GM12872 (cell line): ENCODE data around the gene TRIM26.

ENCODE experiments used
- TF ChIP-seq, protein P1 (sequence below): IDR thresholded peaks from 3 replicates; pipeline ENCODE4 v1.5.1; 2011; ENCODE audit warnings: low read depth, mild to moderate bottlenecking, low read length, moderate library complexity; ENCODE audit not compliant: insufficient read depth

TRIM26 gene

DNA sequence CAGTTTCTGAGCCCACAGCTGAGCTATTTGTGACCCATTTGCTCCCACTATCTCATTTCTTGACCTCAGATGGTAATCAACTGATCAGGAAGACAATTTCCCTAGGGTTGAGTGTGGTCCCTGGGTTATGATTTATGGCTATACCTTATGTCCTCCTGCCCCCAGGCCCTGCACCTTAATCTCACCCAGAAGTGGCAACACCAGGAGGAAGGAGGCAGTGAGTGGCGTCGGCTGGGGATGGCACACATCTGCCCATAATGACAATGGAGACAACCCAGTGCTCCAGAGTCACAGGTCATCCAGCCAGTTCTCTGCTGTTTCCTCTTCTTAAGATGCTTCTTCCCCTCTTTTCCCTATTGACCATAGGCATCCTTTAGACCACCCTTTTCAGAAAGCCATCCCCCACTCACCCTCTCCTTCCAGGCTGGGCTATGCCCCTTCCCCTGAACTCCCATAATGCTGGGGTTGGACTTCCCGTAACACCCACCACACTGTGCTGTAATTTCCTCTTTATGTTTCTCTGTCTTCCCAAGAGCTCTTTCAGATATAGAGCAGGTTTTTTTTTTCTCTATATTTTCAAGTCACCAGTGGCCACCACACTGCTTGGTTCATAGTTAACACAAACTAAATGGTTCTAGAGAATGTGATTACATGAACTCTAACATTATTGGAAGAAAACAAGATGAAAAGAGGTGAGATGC is 60.1 kb downstream of the TRIM26 start:
- TF ChIP-seq, protein P1, sequence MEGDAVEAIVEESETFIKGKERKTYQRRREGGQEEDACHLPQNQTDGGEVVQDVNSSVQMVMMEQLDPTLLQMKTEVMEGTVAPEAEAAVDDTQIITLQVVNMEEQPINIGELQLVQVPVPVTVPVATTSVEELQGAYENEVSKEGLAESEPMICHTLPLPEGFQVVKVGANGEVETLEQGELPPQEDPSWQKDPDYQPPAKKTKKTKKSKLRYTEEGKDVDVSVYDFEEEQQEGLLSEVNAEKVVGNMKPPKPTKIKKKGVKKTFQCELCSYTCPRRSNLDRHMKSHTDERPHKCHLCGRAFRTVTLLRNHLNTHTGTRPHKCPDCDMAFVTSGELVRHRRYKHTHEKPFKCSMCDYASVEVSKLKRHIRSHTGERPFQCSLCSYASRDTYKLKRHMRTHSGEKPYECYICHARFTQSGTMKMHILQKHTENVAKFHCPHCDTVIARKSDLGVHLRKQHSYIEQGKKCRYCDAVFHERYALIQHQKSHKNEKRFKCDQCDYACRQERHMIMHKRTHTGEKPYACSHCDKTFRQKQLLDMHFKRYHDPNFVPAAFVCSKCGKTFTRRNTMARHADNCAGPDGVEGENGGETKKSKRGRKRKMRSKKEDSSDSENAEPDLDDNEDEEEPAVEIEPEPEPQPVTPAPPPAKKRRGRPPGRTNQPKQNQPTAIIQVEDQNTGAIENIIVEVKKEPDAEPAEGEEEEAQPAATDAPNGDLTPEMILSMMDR, result no peak

DNA sequence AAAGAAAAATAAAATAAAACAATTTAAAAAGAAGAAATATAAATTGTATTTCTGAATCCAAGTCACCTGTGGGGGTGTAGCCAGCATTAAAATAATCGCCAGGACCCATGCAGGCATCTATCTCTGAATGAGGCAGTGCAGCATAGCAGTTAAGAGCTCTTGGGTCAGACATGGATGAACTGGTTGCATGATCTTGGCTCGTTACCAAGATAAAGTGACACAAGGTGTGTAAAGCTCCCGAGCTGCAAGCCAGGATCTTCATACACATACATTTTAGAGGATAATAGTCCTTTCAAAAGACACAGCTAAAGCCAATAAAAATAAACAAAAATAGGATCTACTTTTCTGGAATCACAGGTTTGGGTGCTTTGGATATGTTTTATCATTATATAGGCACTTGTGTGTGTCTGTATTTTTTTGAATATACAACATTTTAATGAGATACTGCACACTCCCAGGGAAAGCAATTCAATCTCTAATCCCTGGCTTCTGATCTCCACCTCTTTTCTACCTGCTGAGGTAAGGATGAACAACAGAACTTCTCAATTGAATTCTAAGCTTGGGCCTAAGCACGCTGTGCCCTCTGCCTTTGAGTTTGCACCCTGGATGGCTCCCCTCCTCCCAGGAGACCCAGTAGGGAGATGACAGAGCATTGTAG is 61.1 kb downstream of the TRIM26 start:
- TF ChIP-seq, protein P1, result no peak

GRCh38 chr6:30151580-30151979 is 61.6 kb downstream of the TRIM26 start:
- TF ChIP-seq, protein P1, result no peak

DNA sequence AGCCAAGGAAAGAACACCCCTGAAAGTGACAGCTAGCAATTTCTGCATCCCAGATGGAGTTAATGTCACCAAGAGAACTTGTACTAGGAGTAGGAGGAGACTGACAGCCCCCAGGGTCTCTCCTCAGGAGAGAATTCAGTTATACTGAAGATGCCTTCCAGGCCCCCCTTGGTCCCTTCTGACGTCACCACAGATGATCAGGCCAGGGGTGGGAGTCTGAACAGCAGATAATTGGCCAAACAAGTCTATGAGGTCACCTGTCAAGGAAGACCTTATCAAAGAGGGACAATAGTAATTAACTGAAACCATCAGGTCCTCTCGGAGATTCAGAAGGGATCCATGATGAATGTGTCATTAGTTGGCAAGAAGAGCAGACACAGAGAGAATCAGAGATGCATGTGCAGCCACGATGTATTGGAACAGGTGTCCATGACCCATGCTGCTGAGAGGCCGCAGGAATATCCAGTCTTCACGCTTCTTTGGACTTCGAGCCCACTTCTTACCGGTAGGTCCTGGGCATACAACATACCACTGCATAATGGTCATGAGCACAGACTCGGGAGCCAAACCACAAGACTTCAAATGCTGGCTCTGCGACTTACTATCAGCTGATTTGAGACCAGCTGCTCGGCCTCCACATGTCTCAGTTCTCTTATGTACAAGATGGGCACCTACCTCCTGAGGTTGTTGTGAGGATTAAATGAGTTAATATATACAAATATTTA is 62.4 kb downstream of the TRIM26 start:
- TF ChIP-seq, protein P1, result no peak

DNA sequence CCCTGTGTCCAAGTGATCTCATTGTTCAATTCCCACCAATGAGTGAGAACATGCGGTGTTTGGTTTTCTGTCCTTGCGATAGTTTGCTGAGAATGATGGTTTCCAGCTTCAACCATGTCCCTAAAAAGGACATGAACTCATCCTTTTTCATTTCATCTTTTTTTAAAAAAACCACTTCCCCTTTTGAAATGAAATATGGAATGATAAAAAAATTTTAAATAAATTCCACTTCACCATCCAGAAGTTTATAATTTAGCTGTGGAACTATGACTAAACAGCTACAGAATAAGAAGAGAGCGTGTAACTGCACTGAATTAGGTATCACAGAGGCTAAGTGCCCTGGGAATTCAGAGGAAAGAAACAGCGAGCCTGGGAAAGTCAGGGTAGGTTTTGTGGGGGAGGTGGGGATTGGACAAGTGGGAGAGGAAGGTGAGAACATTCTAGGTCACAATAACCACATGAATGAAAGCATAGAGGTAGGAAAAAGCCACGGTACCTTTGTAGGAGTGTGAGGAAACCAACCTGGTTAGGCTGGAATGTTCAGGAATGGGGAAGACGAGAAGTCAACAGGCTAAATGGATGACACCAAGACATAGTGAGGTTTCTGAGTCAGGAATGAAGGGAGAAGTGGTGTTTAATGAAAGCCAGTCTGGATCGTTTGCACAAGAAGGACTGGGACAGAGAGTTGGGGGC is 63.2 kb downstream of the TRIM26 start:
- TF ChIP-seq, protein P1, result no peak

GRCh38 chr6:30149234-30149633 is 64.0 kb downstream of the TRIM26 start:
- TF ChIP-seq, protein P1, result 0 out of 3 replicates have a peak, but pooled peaks have one; percentile 8

DNA sequence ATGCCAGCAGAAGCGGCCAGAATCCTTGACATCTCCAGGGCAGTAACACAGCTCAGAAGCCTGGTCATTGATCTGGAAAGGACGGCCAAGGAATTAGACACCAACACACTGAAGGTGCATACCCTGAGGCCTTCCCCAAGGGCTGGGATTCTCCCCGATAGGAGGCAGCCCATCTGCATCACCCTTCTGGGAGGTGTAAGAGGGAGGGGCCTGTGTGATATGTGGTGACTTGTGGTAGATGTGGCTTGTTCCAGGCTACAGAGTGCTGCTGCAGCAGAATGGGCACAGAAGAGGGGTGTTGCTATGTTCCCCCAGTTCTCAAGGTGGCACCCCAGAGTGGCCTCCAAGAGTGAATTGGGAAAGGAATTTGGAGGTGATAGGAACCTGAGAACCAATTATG is 66.1 kb downstream of the TRIM26 start:
- TF ChIP-seq, protein P1, result no peak
